Middle frontal gyrus (tissue), 1 donor: ENCODE data around the gene OR4D5.

Experiments
- DNase-seq: peaks from one replicate; pipeline ENCODE4 v3.0.0-alpha.2; 2015; ENCODE audit warnings: low spot score; ENCODE audit errors: extremely low spot score

The OR4D5 gene

DNA sequence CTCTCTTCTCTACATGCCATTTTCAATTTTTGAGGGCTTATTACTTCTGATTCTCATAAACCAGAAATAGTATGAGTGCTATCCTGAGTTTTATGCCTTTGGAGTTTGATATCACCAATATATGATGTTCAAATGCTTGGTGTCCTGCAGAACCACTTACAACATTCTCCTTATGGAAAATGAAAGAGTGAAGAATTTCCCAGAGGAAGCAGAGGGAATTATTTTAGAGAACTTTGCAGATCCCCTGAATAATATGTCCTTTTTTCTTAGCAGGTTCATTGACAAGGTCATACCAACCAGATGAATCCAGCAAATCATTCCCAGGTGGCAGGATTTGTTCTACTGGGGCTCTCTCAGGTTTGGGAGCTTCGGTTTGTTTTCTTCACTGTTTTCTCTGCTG lies at the start of gene OR4D5:
Gene OR4D5 (plus strand): TSS at position 301 of the 400 bp plus-strand sequence. CDS start 0 bp downstream, at position 301.
- DNase-seq: no peak

DNA sequence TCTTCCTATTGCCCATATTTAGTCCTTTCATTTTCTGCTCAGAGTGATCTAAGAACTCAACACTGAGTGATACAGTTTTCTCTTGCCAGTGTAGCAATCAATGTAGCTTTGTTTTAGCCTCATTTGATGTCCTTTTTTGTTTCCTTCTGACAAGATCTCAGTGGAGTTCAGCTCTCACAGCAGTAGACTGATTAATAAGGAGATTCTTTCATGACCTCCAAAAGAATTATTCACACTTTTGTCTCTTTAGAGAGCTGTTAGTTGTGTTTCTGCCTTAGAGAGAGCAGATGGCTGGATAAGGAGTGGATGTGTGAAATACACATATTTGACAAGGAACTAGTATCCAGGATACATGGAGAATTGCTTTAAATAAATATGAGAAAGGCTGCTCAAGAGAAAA lies 47.4 kb upstream of the OR4D5 start:
- DNase-seq: no peak

DNA sequence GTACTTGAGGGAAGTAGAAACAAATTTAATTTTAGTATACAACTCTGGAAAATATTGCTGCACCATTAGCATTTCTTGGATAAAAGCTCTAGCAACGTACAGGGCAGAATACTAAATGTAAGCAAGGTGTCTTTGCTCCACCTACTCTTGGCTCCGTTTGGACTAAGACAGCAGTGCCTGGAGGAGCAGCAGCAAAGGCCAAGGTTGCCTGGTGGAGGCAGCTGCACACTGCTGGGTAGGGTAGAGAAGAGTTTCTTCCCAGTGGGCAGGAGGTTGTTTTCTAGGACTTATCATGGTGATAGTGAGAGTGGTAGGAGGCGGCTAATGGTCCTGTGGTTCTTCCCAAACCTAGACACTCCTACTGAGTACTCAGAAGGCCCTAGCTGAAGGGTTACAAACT lies 39.6 kb upstream of the OR4D5 start:
- no peak for DNase-seq

DNA sequence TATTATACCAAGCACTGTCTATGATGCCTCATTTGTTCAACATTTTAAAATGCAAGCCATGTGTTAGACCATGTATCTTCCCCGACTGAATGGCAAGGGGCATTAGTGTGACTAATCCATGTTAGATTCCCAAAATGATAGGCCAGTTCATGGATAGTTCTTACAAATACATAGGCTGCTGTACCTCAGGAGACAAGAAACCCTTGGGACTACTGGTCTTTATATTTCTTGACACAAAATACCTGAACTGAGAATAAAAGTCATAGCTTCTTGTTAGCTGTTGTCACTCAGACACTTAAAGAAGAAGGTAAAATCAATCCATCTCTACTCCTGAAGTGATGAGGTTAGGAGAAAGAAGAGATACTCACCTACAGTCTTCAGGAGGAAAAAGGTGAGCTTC lies 37.5 kb upstream of the OR4D5 start, which contains the start of gene OR8D4:
Gene OR8D4 (plus strand): TSS at position 301 of the 400 bp plus-strand sequence. CDS start 4,265 bp downstream, outside the sequence.
- no peak for DNase-seq

DNA sequence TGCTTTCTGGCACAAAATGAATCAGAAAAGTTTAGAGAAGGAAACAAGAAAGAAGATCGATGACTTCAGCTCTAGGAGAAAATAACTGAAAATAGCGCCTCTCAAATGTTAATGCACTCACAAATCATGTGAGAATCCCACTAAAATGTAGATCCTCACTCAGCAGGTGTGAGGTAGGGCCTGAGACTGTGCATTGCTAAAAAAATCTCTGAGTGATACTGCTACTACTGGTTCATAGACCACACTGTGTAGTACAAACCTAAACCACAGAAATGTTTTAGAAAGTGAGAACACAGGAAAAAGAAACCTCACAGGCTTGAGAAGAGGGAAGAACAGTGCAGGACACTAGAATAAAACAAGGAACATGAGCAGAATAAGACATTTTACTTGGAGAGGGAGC lies 35.5 kb upstream of the OR4D5 start:
- DNase-seq: no peak

DNA sequence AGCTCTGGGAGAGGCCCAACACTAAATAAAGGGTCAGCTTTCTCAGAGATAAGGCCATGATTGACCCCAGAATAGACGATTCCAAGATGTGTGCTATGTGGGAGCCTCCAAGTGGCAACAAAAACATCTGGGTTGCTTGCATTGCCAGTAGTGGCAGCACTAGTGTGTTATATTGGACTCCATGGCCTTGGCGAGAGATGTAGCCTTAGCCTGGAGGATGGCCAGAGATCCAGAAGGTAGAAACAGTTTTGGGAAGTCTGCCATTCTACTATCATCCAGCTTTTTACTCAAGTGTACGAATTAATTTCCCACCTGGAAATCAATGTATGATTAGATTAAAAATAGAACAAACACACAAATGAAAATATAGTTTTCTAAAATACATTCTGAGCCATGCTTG lies 34.5 kb upstream of the OR4D5 start:
- no peak for DNase-seq

DNA sequence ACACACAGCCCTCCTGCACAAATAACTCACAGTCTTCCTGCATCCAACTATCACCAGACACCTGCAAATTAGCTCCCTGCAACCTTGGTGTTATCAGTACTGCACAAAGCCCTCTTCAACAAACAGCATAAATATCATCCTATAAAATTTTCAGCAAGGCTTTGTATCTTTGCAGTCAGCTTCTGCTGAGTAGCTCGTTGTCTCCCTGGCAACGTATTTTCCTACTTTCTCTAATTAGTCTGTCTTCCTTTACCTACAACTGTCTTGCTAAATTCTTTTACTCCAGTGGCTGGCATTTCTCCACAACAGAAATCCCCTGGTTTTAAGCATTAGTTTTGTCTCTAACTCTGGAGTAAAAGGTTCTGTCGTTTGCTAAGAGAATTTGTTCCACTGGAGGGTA lies 33.6 kb upstream of the OR4D5 start:
- no peak for DNase-seq

DNA sequence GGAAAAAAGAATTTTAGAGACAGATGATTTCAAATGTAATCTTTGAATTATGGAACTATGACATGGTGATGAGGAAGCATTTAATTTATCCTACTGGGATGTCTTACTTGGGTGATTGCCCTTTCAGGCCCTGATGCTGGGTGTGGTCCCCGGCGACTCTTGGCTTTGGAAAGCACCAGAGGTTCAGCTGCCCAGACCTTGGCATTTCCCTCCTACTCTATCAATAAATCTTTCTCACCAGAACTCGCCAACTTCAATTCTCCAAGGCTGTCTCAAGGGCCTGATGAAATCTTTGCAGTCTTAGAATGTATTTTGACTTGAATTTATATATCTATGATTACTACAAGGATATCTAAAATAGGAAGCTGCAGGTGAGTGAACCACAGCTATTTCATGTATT lies 18.5 kb upstream of the OR4D5 start:
- DNase-seq: no peak

DNA sequence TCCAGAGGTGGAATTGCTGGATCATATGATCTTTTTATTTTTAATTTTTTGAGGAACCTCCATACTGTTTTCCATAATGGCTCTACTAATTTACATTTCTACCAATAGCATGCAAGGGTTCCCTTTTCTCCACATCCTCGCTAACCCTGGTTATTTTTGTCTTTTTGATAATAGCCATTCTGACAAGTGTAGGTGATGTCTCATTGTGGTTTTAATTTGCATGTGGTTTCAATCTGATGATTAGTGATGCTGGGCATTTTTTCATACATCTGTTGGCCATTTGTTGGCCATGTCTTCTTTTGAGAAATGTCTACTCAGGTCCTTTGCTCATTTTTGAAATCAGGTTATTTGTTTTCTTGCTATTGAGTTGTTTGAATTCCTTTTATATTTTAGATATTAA lies 15.4 kb upstream of the OR4D5 start:
- no peak for DNase-seq

DNA sequence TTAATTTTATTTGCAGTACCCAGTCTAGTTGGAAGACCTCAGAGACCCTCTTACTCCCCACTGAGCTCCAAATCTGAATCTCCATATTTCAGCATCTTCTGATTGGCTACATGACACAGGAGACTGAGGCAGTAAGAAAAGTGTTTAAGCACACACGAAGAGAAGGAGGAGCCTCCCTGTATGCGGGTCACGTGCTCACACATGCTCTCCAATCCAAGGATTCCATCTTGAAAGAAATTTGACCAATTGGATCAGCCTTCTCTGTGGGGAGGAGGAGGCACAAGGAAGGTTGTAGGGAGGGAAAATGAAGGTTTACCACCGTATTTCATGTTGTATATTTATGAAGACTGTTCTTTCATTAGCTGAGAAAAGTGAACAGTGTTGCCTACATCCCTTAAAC lies 3.0 kb downstream of the OR4D5 start:
- no peak for DNase-seq

DNA sequence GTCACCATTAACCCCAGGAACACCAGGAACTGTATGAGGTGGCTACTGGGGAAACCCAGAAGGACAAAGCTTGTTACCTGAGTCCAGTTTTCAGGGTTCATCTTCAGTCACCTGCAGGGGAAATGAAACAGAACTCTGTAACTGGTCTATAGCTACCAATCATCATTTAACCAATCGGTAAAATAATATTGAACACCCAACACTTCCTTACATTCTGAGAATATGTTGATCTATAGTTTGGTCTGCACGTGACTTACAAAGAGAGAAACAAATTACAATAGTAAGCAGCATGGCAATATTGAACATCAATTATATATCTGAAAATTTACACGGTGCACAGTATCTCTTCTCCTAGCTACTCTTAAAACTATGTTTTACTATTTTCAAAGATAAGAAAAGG lies 4.3 kb downstream of the OR4D5 start, which contains the start of gene OR6T1:
Gene OR6T1 (minus strand): TSS at position 101 of the 400 bp plus-strand sequence. CDS start 0 bp downstream, at position 101.
- no peak for DNase-seq

DNA sequence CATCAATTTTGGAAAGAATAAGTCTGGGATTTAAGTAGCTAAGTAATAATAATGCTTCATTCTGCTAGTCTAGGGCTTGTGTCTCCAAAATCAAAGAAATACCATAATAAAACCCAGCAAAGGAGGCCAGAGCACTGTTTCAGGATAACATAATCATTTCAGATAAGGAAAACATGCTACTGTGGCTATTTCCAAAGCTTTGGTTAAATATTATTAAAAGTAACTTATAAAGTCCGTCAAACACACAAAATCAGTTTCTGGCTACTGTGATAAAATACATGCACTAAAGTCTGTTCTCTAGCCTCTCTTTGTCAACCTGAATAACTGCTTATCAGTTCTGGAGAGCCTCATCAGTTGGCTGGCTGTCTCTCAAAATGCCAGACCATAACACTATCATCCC lies 5.7 kb downstream of the OR4D5 start:
- no peak for DNase-seq

DNA sequence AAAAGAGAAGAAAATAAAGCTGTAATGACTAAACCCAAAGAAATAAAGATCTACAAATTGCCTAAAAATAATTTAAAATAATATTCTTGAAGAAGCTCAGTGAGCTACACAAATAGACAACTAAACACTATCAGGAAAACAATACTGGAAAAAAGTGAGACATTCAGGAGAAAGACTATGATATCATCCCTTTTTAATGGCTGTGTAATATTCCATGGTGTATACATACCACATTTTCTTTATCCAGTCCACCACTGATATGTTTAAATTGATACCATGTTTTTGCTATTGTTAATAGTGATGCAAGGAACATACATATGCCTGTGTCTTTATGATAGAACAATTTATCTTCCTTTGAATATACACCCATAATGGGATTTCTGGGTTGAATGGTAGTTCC lies 17.3 kb downstream of the OR4D5 start:
- DNase-seq: no peak

DNA sequence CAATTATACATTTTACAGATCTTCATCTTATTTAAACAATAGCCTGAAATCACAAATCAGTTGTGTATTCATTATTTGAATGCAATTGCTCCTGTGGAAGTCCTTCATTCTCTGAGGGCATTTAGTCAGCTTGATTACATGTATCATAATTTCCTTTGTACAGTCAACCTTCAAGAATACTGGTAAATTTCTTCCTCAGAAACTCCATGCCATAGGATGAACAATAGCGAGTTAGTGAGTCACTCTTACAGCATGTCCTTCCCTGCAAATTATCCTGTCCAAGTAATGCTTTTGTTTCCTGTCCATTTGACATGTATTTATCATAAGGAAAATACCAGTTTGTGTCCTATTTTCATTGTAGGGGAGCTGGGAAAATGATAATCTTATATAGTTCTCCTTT lies 34.4 kb downstream of the OR4D5 start:
- DNase-seq: no peak

DNA sequence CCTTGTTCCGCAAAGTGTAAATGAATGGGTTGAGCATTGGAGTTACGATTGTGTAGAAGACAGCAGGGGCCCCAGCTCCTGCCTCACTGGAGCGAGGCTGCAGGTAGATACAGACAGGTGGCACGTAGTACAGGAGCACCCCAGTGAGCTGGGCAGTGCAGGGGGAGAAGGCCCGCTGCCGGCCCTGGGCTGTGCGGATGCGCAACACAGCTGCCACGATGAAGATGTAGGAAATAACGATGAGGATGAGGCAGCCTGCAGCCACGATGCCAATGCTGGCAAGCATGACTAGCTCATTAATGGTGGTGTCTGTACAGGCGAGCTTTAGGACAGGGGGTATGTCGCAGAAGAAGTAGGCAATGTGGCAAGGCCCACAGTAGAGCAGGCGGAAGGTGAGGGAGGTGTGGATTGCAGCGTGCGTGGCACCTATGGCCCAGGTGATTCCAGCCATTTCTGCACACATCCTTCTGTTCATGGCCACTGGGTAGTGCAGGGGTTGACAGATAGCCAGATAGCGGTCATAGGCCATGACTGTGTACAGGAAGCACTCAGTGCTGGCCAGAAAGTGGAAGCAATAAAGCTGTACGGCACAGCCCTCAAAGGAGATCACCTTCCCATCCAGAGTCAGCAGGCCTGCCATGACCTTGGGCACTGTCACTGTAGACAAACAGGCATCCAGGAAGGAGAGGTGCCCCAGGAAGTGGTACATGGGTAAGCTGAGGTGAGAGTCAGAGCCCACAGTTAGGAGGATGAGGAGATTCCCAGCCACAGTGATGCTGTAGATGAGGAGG lies 37.5 kb downstream of the OR4D5 start:
- no peak for DNase-seq

DNA sequence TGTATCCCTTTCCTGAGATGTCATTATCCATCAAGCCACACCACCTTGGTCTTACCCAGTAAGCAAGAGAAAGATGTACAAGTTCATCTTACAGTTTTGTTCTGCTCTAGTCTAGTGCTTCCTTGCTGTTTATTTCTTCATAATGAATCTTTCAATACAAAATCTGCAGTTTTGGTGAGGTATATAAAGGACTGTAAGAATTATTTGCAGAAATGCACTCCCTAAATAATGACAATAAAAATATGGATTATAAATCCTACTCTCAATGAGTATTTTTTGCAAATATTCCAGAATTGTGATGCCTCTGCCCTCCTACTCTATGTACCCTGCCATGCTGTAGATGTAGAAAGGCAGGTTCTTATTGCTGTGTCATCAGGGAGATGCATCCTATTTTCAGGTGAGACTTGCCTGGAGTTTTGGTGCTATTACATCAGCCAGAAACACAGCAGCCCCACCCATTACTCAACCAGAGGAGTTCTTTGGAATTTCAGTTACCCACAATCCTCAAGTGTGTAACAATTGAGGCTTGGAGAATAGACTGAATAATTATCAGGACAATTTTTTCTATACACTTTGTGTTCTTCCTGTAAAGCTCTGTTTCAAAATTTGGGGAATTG lies 38.4 kb downstream of the OR4D5 start, which contains the start of gene OR10S1:
Gene OR10S1 (minus strand): TSS at position 51 of the 617 bp plus-strand sequence. CDS start 117 bp downstream, outside the sequence.
- no peak for DNase-seq

DNA sequence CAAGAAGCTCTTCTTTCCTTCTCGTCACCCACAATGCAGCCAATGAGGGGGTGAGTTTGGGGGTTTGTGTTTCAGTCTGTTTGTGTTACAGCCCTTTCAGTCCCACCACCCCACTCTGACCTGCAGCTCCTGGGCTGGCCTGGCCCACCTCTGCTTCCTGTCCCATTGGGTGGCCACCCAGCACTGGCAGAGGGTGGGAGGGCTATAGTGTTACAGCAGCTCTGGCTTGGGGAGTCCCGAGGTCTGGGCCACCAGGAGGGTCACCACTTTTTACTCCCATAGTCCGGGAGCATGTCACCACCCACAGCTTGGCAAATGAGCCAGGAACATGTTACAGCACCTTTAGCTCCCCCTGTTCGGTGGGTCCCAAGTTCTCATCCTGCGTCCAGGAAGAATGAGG lies 39.9 kb downstream of the OR4D5 start:
- DNase-seq: no peak
